ENCODE results near the gene DNAJC5G.

The DNAJC5G gene

DNA sequence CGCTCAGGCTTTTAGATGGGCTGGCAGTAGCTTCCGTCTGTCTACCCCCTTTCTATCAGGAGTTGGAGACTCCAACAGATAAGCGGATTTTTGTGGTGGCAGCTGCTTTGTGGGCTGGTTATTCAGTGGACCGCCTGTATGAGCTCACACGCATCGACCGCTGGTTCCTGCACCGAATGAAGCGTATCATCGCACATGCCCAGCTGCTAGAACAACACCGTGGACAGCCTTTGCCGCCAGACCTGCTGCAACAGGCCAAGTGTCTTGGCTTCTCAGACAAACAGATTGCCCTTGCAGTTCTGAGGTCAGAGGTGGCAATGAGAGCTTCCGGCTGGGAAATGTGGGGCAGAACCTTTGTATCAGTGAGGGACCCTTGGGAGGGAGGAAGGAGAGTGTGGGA, 43.3 kb upstream of the DNAJC5G start:
- Histone ChIP-seq H3K9ac (ENCODE audit: low read length) (no peak overlapping the region), H3K36me3 (replicated peaks; ENCODE audit: insufficient read depth, low read length) (peaks cover 23% of the 10 kb centered on the region), H3K4me2 (ENCODE audit: low read depth, low read length) (no peak overlapping the region), H3K27ac (ENCODE audit: low read length) (no peak overlapping the region), H3F3A (ENCODE audit: insufficient read depth, low read length) (no peaks in the 10 kb centered on the region), H3K4me3 (ENCODE audit: low read length) (no peak overlapping the region), H2AFZ (ENCODE audit: low read length) (no peak overlapping the region), H3K79me2 (ENCODE audit: low read length) (no peaks in the 10 kb centered on the region), H3K27me3 (replicated peaks; ENCODE audit: insufficient read depth, low read length) (no peaks in the 10 kb centered on the region), H4K20me1 (ENCODE audit: insufficient read depth, low read length) (no peaks in the 10 kb centered on the region), H3K9me2 (replicated peaks; ENCODE audit: insufficient read depth, low read length) (no peaks in the 10 kb centered on the region), H3K9me3 (replicated peaks; ENCODE audit: insufficient read depth, low read length) (no peaks in the 10 kb centered on the region), H3K4me1 (ENCODE audit: low read length) (no peaks in the 10 kb centered on the region)
- no peak for DNase-seq
- TF ChIP-seq EZH2 (optimal IDR thresholded peaks at IDR 0.05; ENCODE audit: low read depth, low read length) (no peak), EZH2phosphoT487 (IDR thresholded peaks at IDR 0.05; ENCODE audit: low read length) (no peak)
- TF ChIP-seq, protein P1, sequence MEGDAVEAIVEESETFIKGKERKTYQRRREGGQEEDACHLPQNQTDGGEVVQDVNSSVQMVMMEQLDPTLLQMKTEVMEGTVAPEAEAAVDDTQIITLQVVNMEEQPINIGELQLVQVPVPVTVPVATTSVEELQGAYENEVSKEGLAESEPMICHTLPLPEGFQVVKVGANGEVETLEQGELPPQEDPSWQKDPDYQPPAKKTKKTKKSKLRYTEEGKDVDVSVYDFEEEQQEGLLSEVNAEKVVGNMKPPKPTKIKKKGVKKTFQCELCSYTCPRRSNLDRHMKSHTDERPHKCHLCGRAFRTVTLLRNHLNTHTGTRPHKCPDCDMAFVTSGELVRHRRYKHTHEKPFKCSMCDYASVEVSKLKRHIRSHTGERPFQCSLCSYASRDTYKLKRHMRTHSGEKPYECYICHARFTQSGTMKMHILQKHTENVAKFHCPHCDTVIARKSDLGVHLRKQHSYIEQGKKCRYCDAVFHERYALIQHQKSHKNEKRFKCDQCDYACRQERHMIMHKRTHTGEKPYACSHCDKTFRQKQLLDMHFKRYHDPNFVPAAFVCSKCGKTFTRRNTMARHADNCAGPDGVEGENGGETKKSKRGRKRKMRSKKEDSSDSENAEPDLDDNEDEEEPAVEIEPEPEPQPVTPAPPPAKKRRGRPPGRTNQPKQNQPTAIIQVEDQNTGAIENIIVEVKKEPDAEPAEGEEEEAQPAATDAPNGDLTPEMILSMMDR (IDR thresholded peaks at IDR 0.05; ENCODE audit: low read length) = no peak

DNA sequence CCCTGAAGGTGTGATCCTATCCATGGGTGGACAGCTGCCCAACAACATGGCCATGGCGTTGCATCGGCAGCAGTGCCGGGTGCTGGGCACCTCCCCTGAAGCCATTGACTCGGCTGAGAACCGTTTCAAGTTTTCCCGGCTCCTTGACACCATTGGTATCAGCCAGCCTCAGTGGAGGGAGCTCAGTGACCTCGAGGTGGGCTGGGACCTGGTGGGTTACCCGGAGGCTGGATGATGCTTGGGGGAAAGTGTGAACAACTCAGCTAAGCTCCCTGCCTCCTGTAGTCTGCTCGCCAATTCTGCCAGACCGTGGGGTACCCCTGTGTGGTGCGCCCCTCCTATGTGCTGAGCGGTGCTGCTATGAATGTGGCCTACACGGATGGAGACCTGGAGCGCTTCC, 41.9 kb upstream of the DNAJC5G start:
- DNase-seq = no peak
- Histone ChIP-seq H3K79me2 (ENCODE audit: low read length) (no peaks in the 10 kb centered on the region), H4K20me1 (ENCODE audit: insufficient read depth, low read length) (no peaks in the 10 kb centered on the region)

DNA sequence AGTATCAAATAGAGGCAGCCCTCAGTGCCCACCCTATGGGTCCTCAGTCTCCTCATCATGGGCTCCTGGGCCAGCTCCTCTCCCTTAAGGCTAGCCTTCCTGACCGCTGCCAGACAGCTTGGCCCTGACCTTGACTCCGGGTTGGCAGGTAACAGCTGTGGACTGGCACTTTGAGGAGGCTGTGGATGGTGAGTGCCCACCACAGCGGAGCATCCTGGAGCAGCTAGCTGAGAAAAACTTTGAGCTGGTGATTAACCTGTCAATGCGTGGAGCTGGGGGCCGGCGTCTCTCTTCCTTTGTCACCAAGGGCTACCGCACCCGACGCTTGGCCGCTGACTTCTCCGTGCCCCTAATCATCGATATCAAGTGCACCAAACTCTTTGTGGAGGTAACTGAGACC, 39.1 kb upstream of the DNAJC5G start:
- no peak for TF ChIP-seq EZH2phosphoT487 (IDR thresholded peaks at IDR 0.05; ENCODE audit: low read length)
- TF ChIP-seq, protein P1 (IDR thresholded peaks at IDR 0.05; ENCODE audit: low read length) = no peak
- no peak for TF ChIP-seq EZH2 (optimal IDR thresholded peaks at IDR 0.05; ENCODE audit: low read depth, low read length)
- Histone ChIP-seq H3K9me2 (replicated peaks; ENCODE audit: insufficient read depth, low read length) (no peaks in the 10 kb centered on the region), H3K9ac (ENCODE audit: low read length) (no peak overlapping the region), H2AFZ (ENCODE audit: low read length) (no peak overlapping the region), H3K36me3 (replicated peaks; ENCODE audit: insufficient read depth, low read length) (peaks cover 20% of the 10 kb centered on the region), H3K4me3 (ENCODE audit: low read length) (no peak overlapping the region), H3K4me2 (ENCODE audit: low read depth, low read length) (no peak overlapping the region), H4K20me1 (ENCODE audit: insufficient read depth, low read length) (no peaks in the 10 kb centered on the region), H3K4me1 (ENCODE audit: low read length) (no peaks in the 10 kb centered on the region), H3K27me3 (replicated peaks; ENCODE audit: insufficient read depth, low read length) (no peaks in the 10 kb centered on the region), H3K27ac (ENCODE audit: low read length) (no peak overlapping the region), H3F3A (ENCODE audit: insufficient read depth, low read length) (no peaks in the 10 kb centered on the region), H3K9me3 (replicated peaks; ENCODE audit: insufficient read depth, low read length) (no peaks in the 10 kb centered on the region), H3K79me2 (ENCODE audit: low read length) (no peaks in the 10 kb centered on the region)
- no peak for DNase-seq

More for the DNA sequence above, 41.9 kb upstream of the DNAJC5G start:
- TF ChIP-seq EZH2phosphoT487 (IDR thresholded peaks at IDR 0.05; ENCODE audit: low read length) (no peak), EZH2 (optimal IDR thresholded peaks at IDR 0.05; ENCODE audit: low read depth, low read length) (no peak)
- TF ChIP-seq, protein P1 (IDR thresholded peaks at IDR 0.05; ENCODE audit: low read length) = no peak
- Histone ChIP-seq H3K4me1 (ENCODE audit: low read length) (no peaks in the 10 kb centered on the region), H3K4me3 (ENCODE audit: low read length) (no peak overlapping the region), H3F3A (ENCODE audit: insufficient read depth, low read length) (no peaks in the 10 kb centered on the region), H3K4me2 (ENCODE audit: low read depth, low read length) (no peak overlapping the region), H2AFZ (ENCODE audit: low read length) (no peak overlapping the region), H3K9me3 (replicated peaks; ENCODE audit: insufficient read depth, low read length) (no peaks in the 10 kb centered on the region), H3K36me3 (replicated peaks; ENCODE audit: insufficient read depth, low read length) (peaks cover 20% of the 10 kb centered on the region), H3K27me3 (replicated peaks; ENCODE audit: insufficient read depth, low read length) (no peaks in the 10 kb centered on the region), H3K9me2 (replicated peaks; ENCODE audit: insufficient read depth, low read length) (no peaks in the 10 kb centered on the region), H3K27ac (ENCODE audit: low read length) (no peak overlapping the region), H3K9ac (ENCODE audit: low read length) (no peak overlapping the region)
